Thyroid gland (tissue), 4 donors: ENCODE results near the gene CCDC68. TPM values are rescaled to one million over a fixed set of nuclear protein-coding genes. Genes with fewer than 3 reads are reported as not detected.
"Not testable (repeated sequence)": the region's sequence is repeated elsewhere in the genome, so short reads cannot be mapped to it uniquely, and the experiment has no call there.

Experiments
- DNase-seq, 2 donors: peaks; one replicate each; pipeline ENCODE4 v3.0.0-alpha.2; 2019
- H3K27ac ChIP-seq, 3 donors: fragments of 200-600 bp; sonication (generic); 1 replicate in 2 of 3; 2 replicates in 1 of 3; pipeline ENCODE4 v1.5.1; 2016 to 2019; ENCODE audit warnings: mild to moderate bottlenecking in 1 of 3, moderate library complexity in 1 of 3
- H3K27me3 ChIP-seq: fragments of 200-600 bp; sonication (generic); one replicate; pipeline ENCODE4 v1.5.1; 2019
- H3K36me3 ChIP-seq, 2 donors: fragments of 200-600 bp; sonication (generic); one replicate each; pipeline ENCODE4 v1.5.1; 2016 to 2019
- H3K4me1 ChIP-seq, 2 donors: fragments of 200-600 bp; sonication (generic); one replicate each; pipeline ENCODE4 v1.5.1; 2017 to 2019
- H3K4me3 ChIP-seq, 3 donors: fragments of 200-600 bp; sonication (generic); replicated peaks in 1 of 3; 1 replicate in 2 of 3; 2 replicates in 1 of 3; pipeline ENCODE4 v1.5.1; 2016; ENCODE audit warnings: mild to moderate bottlenecking in 1 of 3
- H3K9me3 ChIP-seq: fragments of 200-600 bp; sonication (generic); one replicate; pipeline ENCODE4 v1.5.1; 2017
- POLR2A ChIP-seq, 2 donors: fragments of 450-650 bp; IDR thresholded peaks; one replicate each; pipeline ENCODE4 v1.6.1; 2017; ENCODE audit warnings: antibody characterized with exemption in 2 of 2, mild to moderate bottlenecking in 2 of 2, moderate library complexity in 1 of 2
- WGBS, 2 donors: methylation state at CpG; one replicate each; pipeline ENCODE4 v1.1.5; 2017; 5-methylcytosine and 5-hydroxymethylcytosine counted together
- intact Hi-C: fragments of 100-400 bp; cut with DNase I; formaldehyde crosslinking; loops from one replicate; pipeline ENCODE4 v1.15.1; 2023
- total RNA-seq, 4 donors: library from RNA; depleted of rRNA; stranded (reverse); fragments of >200 nt; gene quantifications; one replicate each; pipeline ENCODE4 v1.2.3, GENCODE V29; 2016
- TF ChIP-seq, protein P1 (sequence below), 6 experiments: fragments of 200-600 bp in 3 of 6; fragments of 450-650 bp in 3 of 6; sonication (generic) in 3 of 6; IDR thresholded peaks; one replicate each; pipeline ENCODE4 v1.5.1; 2016 to 2019; ENCODE audit warnings: antibody characterized with exemption in 6 of 6, mild to moderate bottlenecking in 2 of 6, inconsistent platforms in 1 of 6, moderate library complexity in 1 of 6

The CCDC68 gene
- total RNA-seq, 4 donors from 2014 or later: 1.4 to 16.2 (median 3.4) TPM

- intact Hi-C loops: no loop called here
- WGBS, 2 donors: 88 to 94% methylated on average over 7 of the region's 7 CpGs
Observed at GRCh38 chr18:54973046-54973445, 13.8 kb upstream of the CCDC68 start.

GRCh38 chr18:54968807-54969206, 9.5 kb upstream of the CCDC68 start:
- TF ChIP-seq, protein P1, sequence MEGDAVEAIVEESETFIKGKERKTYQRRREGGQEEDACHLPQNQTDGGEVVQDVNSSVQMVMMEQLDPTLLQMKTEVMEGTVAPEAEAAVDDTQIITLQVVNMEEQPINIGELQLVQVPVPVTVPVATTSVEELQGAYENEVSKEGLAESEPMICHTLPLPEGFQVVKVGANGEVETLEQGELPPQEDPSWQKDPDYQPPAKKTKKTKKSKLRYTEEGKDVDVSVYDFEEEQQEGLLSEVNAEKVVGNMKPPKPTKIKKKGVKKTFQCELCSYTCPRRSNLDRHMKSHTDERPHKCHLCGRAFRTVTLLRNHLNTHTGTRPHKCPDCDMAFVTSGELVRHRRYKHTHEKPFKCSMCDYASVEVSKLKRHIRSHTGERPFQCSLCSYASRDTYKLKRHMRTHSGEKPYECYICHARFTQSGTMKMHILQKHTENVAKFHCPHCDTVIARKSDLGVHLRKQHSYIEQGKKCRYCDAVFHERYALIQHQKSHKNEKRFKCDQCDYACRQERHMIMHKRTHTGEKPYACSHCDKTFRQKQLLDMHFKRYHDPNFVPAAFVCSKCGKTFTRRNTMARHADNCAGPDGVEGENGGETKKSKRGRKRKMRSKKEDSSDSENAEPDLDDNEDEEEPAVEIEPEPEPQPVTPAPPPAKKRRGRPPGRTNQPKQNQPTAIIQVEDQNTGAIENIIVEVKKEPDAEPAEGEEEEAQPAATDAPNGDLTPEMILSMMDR (IDR thresholded peaks at IDR 0.05): no peak
- no peak for TF ChIP-seq POLR2A (IDR thresholded peaks at IDR 0.05)
- intact Hi-C loops: no loop called here
- DNase-seq: no peak
- H3K27ac ChIP-seq: no peak overlapping the region
- H3K9me3 ChIP-seq: no peaks in the 10 kb centered on the region
- H3K4me3 ChIP-seq: no peak overlapping the region
- no peaks in the 10 kb centered on the region for H3K27me3 ChIP-seq
- H3K4me1 ChIP-seq: no peaks in the 10 kb centered on the region
- H3K36me3 ChIP-seq: no peaks in the 10 kb centered on the region
- WGBS, 2 donors: 91 to 93% methylated on average over 5 of the region's 5 CpGs

More at GRCh38 chr18:54973046-54973445, 13.8 kb upstream of the CCDC68 start:
- Histone ChIP-seq H3K4me1 (no peaks in the 10 kb centered on the region), H3K27ac (no peak overlapping the region), H3K36me3 (no peaks in the 10 kb centered on the region), H3K9me3 (no peaks in the 10 kb centered on the region), H3K27me3 (no peaks in the 10 kb centered on the region), H3K4me3 (no peak overlapping the region)
- DNase-seq: no peak
- no peak for TF ChIP-seq POLR2A (IDR thresholded peaks at IDR 0.05)
- TF ChIP-seq, protein P1 (IDR thresholded peaks at IDR 0.05): no peak

DNA sequence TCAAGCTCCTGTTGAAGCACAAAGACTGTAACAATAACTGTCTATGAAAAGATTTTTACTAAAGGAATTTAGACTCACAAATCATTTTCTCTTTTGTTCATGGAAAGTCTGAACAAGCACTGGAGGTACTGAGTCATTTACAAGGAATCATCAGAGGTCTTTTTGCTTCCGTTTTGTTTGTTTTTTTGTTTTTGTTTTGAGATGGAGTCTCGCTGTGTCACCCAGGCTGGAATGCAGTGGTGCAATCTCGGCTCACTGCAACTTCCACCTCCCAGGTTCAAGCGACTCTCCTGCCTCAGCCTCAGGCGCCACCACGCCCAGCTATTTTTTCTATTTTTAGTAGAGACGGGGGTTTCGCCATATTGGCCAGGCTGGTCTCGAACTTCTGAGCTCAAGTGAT, 9.0 kb upstream of the CCDC68 start:
- H3K36me3 ChIP-seq, DNase-seq, H3K27me3 ChIP-seq, H3K4me3 ChIP-seq, intact Hi-C loops, H3K9me3 ChIP-seq, H3K27ac ChIP-seq, H3K4me1 ChIP-seq: not testable (repeated sequence)
- 95 to 96% methylated on average over 9 of the region's 9 CpGs for WGBS, 2 donors

DNA sequence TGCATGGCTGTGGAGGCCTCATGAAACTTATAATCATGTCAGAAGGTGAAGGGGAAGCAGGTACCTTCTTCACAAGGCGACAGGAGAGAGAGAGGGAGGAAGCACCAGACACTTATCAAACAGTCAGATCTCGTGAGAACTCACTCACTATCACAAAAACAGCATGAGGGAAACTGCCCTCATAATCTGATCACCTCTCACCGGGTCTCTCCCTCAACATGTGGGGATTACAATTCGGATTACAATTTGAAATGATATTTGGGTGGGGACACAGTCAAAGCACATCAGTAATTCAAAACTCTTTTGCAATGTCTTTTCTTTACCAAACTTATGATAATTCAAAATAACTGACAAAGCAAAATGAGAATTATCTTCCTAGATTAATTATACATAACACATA, 8.5 kb upstream of the CCDC68 start:
- H3K9me3 ChIP-seq: no peaks in the 10 kb centered on the region
- TF ChIP-seq, protein P1 (IDR thresholded peaks at IDR 0.05): no peak
- TF ChIP-seq POLR2A (IDR thresholded peaks at IDR 0.05): no peak
- intact Hi-C loops: no loop called here

DNA sequence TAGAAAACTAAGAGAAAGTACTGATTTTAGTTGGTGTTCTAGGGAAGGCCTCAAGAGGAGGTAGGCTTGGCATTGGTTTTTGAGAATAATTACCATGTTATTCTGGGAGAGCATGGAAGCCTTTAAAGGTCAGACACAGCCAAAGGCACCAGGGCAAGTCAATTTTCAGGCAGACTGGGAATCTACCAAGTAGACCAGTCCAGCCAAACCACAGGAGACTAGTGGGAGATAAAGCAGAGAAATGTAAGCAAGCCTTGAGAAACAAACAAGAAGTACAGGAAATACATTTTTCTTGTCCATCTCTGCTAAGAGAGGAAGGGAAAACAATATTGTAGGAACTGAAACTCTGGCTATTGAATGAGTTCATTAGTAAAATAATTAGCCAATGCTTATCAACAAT, 5.5 kb upstream of the CCDC68 start:
- Histone ChIP-seq H3K4me3 (no peak overlapping the region), H3K4me1 (peaks cover 0 to 2% of the 10 kb centered on the region in 2 donors), H3K27ac (no peak overlapping the region), H3K9me3 (no peaks in the 10 kb centered on the region), H3K36me3 (no peaks in the 10 kb centered on the region), H3K27me3 (no peaks in the 10 kb centered on the region)
- DNase-seq: no peak
- TF ChIP-seq, protein P1 (IDR thresholded peaks at IDR 0.05): no peak
- no peak for TF ChIP-seq POLR2A (IDR thresholded peaks at IDR 0.05)
- intact Hi-C loops: no loop called here

More for the DNA sequence above, 8.5 kb upstream of the CCDC68 start:
- Histone ChIP-seq H3K4me3 (no peak overlapping the region), H3K4me1 (no peaks in the 10 kb centered on the region), H3K27ac (no peak overlapping the region), H3K36me3 (no peaks in the 10 kb centered on the region), H3K27me3 (no peaks in the 10 kb centered on the region)
- no peak for DNase-seq
- 79 to 86% methylated on average over 4 of the region's 4 CpGs for WGBS, 2 donors
